ENCODE measurements around the gene PLEKHM2. TPM values are rescaled to one million over a fixed set of nuclear protein-coding genes. Genes with fewer than 3 reads are reported as not detected.

Gene PLEKHM2
- total RNA-seq, 3 donors from 2014 or later (not counting 1 experiment from before 2014, with no cell fraction given): 47.8 to 61.0 (median 50.9) TPM

- H3K4me1 Mint-ChIP-seq: no peaks in the 10 kb centered on the region
- no peaks in the 10 kb centered on the region for H3K36me3 Mint-ChIP-seq
- no peak overlapping the region for H3K27ac Mint-ChIP-seq
- 98% methylated on average over 9 of the region's 9 CpGs for WGBS (ENCODE audit: insufficient coverage)
- TF ChIP-seq CTCF (IDR thresholded peaks at IDR 0.05): no peak
- H3K27me3 ChIP-seq (ENCODE audit: control insufficient read depth, insufficient read depth, low read length): no peaks in the 10 kb centered on the region
- H3K9me3 ChIP-seq (ENCODE audit: control insufficient read depth, insufficient read depth, low read length): no peaks in the 10 kb centered on the region
- H3K4me3 Mint-ChIP-seq: no peak overlapping the region
- intact Hi-C loops (cut with micrococcal nuclease): no loop called here
- H3K4me3 ChIP-seq (ENCODE audit: low read length): no peak overlapping the region
- DNase-seq (no peak), ATAC-seq (no peak)
- H3K4me1 ChIP-seq (ENCODE audit: control insufficient read depth, insufficient read depth, low read length): no peaks in the 10 kb centered on the region
- H3K27me3 Mint-ChIP-seq (ENCODE audit: low read depth in 2 of 2): no peaks in the 10 kb centered on the region
- peaks cover 61% of the 10 kb centered on the region for H3K36me3 ChIP-seq (ENCODE audit: control insufficient read depth, insufficient read depth, low read length)
- no peak overlapping the region for H3K27ac ChIP-seq (ENCODE audit: low read length)
- no peaks in the 10 kb centered on the region for H3K9me3 Mint-ChIP-seq
Observed at GRCh38 chr1:15726508-15726907, 42.4 kb downstream of the PLEKHM2 start.

GRCh38 chr1:15727021-15727420 lies 42.9 kb downstream of the PLEKHM2 start:
- Histone ChIP-seq H3K27me3 (ENCODE audit: control insufficient read depth, insufficient read depth, low read length) (no peaks in the 10 kb centered on the region), H3K4me3 (ENCODE audit: low read length) (no peak overlapping the region), H3K36me3 (ENCODE audit: control insufficient read depth, insufficient read depth, low read length) (peaks cover 63% of the 10 kb centered on the region), H3K9me3 (ENCODE audit: control insufficient read depth, insufficient read depth, low read length) (no peaks in the 10 kb centered on the region), H3K4me1 (ENCODE audit: control insufficient read depth, insufficient read depth, low read length) (no peaks in the 10 kb centered on the region), H3K27ac (ENCODE audit: low read length) (no peak overlapping the region)
- TF ChIP-seq CTCF (IDR thresholded peaks at IDR 0.05): no peak
- H3K4me1 Mint-ChIP-seq: no peaks in the 10 kb centered on the region
- no peak overlapping the region for H3K27ac Mint-ChIP-seq
- 97% methylated on average over 21 of the region's 21 CpGs for WGBS (ENCODE audit: insufficient coverage)
- H3K27me3 Mint-ChIP-seq (ENCODE audit: low read depth in 2 of 2): no peaks in the 10 kb centered on the region
- ATAC-seq: no peak
- no peaks in the 10 kb centered on the region for H3K36me3 Mint-ChIP-seq
- no peak overlapping the region for H3K4me3 Mint-ChIP-seq
- intact Hi-C loops (cut with micrococcal nuclease): no loop called here
- H3K9me3 Mint-ChIP-seq: no peaks in the 10 kb centered on the region
- DNase-seq: no peak

GRCh38 chr1:15727424-15727823 lies 43.3 kb downstream of the PLEKHM2 start:
- no peak overlapping the region for H3K4me3 Mint-ChIP-seq
- H3K27me3 ChIP-seq (ENCODE audit: control insufficient read depth, insufficient read depth, low read length): no peaks in the 10 kb centered on the region
- no peaks in the 10 kb centered on the region for H3K36me3 Mint-ChIP-seq
- intact Hi-C loops (cut with micrococcal nuclease): no loop called here
- no peak overlapping the region for H3K27ac Mint-ChIP-seq
- H3K36me3 ChIP-seq (ENCODE audit: control insufficient read depth, insufficient read depth, low read length): peaks cover 66% of the 10 kb centered on the region
- H3K27me3 Mint-ChIP-seq (ENCODE audit: low read depth in 2 of 2): no peaks in the 10 kb centered on the region
- no peak overlapping the region for H3K4me3 ChIP-seq (ENCODE audit: low read length)
- ATAC-seq (no peak), DNase-seq (no peak)
- no peak overlapping the region for H3K27ac ChIP-seq (ENCODE audit: low read length)
- no peaks in the 10 kb centered on the region for H3K9me3 ChIP-seq (ENCODE audit: control insufficient read depth, insufficient read depth, low read length)
- WGBS (ENCODE audit: insufficient coverage): 97% methylated on average over 13 of the region's 13 CpGs
- TF ChIP-seq CTCF (IDR thresholded peaks at IDR 0.05): no peak
- H3K4me1 ChIP-seq (ENCODE audit: control insufficient read depth, insufficient read depth, low read length): no peaks in the 10 kb centered on the region
- H3K9me3 Mint-ChIP-seq: no peaks in the 10 kb centered on the region
- no peaks in the 10 kb centered on the region for H3K4me1 Mint-ChIP-seq

- H3K4me3 ChIP-seq (ENCODE audit: low read length): no peak overlapping the region
- WGBS (ENCODE audit: insufficient coverage): 96% methylated on average over 23 of the region's 23 CpGs
- Mint-ChIP-seq H3K4me3 (no peak overlapping the region), H3K4me1 (no peaks in the 10 kb centered on the region), H3K36me3 (no peaks in the 10 kb centered on the region), H3K27ac (no peak overlapping the region), H3K9me3 (no peaks in the 10 kb centered on the region), H3K27me3 (ENCODE audit: low read depth in 2 of 2) (no peaks in the 10 kb centered on the region)
- H3K27ac ChIP-seq (ENCODE audit: low read length): no peak overlapping the region
- H3K36me3 ChIP-seq (ENCODE audit: control insufficient read depth, insufficient read depth, low read length): peaks cover 60% of the 10 kb centered on the region
- no peaks in the 10 kb centered on the region for H3K9me3 ChIP-seq (ENCODE audit: control insufficient read depth, insufficient read depth, low read length)
- TF ChIP-seq CTCF (IDR thresholded peaks at IDR 0.05): no peak
- ATAC-seq (no peak), DNase-seq (no peak)
- no peaks in the 10 kb centered on the region for H3K27me3 ChIP-seq (ENCODE audit: control insufficient read depth, insufficient read depth, low read length)
- H3K4me1 ChIP-seq (ENCODE audit: control insufficient read depth, insufficient read depth, low read length): no peaks in the 10 kb centered on the region
- intact Hi-C loops (cut with micrococcal nuclease): no loop called here
Observed at GRCh38 chr1:15727866-15728534, 43.9 kb downstream of the PLEKHM2 start.
